Astrocyte of the hippocampus (primary cell): ENCODE data around the gene AUH.
"Not testable (repeated sequence)": the region's sequence is repeated elsewhere in the genome, so short reads cannot be mapped to it uniquely, and the experiment has no call there.

Source experiments
- DNase-seq: peaks from one replicate; pipeline ENCODE4 v3.0.0; 2011; ENCODE audit warnings: low read depth, low spot score

The AUH gene

DNA sequence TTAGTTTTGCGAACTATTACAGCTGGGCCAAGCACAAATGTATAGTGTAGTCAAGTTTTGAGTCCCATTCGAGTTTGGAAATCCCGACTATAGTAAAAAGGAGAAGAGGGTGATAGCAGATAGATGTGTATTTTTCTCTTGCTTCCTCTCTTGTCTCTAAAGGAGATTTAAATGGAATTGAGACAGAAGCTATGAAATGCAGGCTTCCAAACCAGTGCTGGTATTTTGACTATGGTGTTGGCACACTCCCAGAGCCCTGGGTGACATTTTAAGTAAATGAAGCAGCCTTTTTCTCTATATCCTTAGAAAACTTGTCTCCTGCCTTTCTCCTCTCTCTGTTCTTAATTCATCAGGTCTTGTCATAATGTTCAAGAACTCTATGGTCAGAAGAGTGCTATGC is 17.7 kb upstream of the AUH start:
- DNase-seq: peak; percentile 23

DNA sequence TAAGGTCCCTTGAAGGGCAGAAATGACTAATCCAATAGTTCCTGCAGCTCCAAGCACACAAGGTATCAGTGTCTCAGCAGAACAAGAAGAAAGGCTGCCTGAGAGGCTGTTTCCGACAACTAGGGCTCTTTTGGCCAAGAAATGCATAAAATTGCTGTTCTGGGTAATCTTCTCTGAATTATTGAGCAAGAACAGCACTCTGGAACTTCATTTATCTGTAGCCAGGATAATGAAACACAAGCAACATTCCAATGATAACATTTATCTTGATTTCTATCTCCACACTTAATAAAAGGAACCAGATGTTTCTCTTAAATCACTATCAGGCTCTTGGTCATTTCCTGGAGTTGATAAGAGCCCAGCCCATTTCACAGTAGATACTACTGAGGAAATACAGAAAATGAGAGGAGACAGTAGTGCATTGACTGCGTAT is 17.0 kb upstream of the AUH start:
- no peak for DNase-seq

DNA sequence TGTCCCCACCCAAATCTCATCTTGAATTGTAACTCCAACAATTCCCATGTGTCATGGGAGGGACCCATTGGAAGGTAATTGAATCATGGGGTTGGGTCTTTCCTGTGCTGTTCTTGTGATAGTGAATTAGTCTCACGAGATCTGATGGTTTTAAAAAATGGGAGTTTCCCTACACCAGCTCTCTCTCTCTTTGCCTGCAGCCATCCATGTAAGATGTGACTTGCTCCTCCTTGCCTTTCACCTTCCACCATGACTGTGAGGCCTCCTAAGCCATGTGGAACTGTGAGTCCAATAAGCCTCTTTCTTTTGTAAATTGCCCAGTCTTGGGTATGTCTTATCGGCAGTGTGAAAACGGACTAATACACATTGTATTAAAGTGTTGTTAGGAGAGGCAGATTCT is 16.3 kb upstream of the AUH start:
- DNase-seq: not testable (repeated sequence)

DNA sequence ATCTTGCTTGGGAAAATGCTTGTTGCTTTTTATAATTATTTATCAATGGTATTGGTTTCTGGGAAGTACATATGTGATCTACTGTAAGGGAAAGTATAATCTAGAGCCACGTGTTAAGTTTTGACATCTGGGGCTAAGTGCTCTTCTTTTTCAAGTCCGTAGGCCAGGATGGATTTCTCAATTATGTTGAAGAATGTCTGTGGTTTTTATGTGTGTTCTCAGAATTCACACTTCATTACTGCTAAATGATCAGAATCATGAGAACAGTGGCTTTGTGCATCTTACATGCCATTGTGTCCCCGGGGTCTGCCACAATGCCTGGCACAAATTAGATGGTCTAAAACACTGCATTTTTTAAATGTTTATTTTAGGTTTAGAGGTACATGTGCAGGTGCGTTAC is 14.5 kb upstream of the AUH start:
- peak; percentile 24 for DNase-seq

DNA sequence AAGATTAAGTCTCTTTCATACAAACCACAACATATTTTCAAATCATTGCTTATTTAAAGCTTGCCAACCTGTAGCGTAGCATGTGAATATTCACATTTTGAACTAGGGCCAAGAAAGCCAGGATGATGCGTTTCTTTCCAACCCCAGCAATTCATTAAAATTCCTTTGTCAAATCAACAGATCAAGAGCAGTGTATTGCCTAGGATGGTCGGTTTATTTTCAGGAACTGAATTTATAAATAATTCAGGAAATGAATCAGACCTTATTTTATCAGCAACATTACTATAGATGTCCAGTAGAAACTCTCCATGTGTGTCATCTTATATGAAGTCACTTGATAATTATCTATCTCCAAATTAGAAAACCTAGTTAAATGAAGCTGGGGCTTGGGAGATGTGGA is 13.2 kb upstream of the AUH start:
- peak; percentile 72 for DNase-seq

DNA sequence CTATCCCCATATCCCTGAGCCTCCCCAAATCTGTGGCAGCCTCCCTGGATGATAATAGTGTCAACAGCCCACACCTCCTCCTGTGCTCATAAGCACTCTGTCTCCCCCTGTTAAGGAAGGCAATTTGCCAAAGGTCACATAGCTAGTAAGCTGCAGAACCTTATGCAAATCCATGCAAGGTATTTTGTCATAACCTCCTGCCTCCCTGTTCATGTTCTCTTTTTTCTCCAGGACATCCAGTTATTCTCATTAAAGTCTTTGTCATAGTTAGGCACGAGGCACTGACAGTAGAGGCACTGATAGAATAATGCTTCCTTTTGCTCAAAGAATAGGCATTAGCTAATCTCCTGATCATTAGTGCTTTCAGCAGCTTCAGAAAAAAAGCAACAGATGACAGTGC is 10.2 kb upstream of the AUH start:
- DNase-seq: no peak

DNA sequence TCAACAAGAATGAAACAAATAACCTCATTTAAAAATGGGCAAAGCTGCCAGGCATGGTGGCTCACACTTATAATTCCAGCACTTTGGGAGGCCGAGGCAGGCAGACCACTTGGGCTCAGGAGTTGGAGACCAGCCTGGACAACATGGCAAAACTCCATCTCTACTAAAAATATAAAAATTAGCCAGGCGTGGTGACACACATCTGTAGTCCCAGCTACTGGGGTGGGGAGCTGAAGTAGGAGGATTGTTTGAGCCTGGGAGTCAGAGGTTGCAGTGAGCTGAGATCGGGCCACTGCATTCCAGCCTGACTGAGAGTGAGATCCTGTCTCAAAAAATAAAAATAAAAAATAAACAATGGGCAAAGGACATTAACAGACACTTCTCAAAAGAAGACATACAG is 8.3 kb upstream of the AUH start:
- DNase-seq: not testable (repeated sequence)

DNA sequence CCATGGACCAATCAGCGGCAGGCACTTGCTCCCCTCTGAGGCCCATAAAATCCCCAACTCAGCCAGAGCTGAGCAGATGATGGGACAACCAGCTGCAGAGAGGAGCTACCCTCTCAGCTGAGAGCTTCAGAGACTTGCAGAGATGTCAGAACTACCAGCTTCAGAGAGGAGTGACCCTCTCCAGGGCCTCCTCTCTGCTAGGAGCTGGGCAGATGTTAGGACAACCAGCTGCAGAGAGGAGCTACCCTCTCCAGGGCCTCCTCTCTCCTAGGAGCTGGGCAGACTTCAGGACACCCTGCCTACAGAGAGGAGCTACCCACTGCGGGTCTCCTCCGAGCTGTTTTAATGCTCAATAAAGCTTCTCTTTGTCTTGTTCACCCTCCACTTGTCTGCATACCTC is 3.0 kb upstream of the AUH start:
- DNase-seq: no peak

DNA sequence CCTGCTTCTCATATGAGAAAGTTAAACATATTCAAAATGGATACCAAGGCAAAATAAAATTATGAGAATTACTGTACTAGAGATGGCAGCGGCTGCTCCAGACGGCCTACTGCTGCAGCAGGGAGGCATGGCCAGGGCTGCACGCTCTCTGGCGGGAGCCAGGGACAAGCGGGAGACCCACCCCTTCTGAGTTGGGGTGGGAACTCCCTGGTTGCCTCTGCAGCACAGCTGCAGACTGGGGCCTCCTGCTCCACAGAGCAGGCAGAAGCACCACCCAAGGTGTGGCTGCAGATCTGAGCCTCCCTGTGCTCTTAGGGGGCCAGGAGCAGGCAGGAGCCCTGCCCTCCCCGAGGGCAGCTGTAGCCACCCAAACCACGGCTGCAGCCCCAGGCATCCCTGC is 2.3 kb upstream of the AUH start:
- DNase-seq: no peak

DNA sequence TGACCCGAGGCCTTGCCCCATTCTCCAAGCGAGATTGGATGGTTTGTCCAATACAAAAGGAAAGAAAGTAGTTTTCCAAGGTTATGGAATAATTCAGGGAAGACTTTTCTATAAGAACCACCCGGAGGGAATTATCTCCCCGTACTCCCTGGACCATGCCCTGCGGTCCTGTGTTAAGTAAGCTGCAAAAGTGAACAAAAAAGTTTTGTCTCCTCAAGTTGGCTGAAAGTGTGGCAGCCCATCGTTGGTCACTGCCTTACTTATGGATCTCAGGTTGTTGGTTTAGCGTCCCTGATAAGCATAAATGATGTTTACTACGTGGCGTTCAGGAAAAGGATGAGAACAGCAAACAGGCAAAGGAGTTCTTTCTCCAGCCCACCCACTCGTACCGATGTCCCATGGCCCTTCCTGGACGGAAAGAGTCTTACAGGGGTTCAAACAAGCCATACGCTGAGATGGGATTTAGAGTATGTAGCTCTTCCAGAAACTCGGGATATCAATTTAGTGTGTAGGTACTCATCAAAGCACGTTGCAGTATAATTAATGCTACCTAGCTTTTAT is 413 bp upstream of the AUH start:
- no peak for DNase-seq

DNA sequence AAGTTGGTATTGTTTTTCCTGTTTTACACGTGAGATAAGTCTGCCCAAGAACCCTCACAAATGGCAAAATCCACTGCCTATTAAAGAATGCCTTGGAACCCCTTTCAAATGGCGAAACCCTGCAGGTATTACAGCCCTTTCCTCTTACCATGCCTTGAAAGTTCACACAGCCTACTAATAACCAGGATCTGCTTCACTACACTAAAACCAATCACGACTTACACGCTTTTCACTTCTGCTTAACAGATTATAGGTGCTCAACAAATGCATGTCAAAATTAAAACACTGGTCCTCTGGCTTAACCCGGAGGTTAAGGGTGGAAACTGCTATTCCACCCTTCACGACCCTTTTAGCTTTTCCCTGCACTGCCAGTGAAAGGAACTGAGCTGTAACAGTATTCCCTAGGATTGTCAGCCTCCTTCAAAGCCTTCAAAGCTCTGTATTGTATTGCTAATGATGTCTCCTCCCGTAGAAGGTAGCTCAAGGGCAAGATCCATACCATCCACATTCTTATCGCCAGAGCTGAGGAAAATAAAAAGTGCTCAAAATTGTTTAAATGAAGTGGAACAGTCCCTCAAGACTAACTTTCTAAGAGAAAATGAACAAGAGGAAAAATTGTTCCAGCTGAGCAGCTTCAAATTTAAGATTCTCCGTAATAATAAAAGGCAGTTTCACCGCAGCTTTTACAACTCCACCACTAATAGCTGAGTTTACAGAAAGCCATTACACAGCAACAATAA is 997 bp downstream of the AUH start:
- peak; percentile 27 for DNase-seq

DNA sequence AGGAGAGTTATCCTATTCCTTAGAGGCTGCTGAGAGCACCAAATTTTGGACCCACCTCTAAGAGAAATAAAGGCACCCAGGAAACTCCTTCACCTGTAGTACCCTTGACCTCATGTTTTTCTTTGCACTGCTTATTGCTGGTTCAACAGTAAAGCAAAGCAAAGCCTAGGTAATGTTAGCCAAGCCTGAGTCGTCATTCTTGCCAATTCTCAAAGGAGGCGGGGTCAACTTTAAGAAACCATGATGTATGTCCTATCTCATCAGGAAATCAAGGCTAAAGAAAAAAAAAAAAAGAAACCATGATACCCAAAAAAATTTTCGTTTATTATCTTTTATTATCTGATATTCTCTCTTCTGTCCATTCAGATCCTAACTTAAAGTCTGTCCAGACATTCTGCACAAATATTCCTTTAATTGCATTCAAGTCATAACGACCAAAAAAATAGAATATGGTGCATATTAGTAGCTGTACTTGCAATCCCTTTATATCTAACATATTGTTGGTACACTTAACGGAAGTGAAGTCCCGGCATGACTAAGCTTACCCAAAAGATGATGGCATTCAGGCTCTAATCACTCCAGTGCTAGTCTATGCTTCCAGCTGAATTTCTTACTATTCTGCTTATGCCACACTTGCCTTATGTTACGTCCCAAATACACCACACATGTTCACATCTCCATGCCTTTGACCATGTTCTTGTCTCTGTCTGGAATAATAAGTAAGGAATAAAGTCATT is 1.8 kb downstream of the AUH start:
- no peak for DNase-seq

DNA sequence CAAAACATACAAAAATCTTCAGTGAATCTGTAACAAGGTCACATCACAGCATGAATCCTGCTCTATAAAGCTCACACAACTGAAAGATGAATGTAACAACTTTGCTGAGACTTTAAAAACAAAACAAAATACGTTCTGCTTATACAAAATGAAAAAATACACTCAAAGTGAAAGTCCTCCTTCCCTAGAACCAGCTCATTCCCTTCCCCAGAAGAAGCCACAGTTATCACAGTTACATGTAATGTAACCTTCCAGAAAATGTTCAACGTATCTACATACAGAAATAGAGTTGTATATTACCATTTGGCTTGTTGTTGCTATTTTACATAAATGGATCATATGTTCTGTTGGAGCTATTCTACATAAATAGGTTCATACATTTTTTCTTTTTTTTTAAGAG is 2.6 kb downstream of the AUH start:
- no peak for DNase-seq

DNA sequence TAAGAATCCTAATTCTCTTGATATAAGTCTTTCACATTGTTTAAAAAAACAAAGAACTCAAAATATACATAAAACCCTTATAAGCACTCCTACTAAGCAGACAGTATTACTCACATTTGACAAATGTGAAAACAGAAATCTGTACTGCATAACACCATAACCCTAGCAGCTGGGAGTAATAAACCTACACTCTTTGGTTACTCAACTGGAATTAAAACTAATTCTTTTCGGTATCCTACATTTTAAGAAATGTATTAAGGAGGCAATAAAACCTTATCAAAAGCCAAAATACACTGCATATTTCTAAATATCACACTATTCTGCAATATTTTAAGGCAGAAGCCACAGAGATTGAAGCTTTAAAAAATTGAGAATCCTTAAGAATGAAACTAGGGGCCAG is 6.8 kb downstream of the AUH start:
- no peak for DNase-seq

DNA sequence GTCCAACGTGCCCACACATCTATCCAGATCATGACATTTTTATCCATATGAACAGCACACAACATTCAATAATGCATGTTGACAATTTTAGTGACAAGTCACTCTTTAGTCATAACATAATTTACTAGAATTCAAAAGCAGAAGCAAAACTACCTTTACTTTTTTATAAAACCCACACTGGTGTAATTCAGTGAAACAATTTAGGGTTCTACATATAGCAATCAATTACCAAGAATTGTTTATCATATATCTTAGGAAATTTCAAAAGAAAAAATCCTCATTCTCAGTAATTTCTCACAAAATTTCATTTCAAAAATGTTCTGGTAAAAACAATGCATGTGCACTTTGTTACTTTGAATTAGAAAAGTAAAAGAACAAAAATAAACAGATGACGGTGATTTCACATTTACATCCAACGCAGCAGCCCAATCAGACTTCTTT is 12.6 kb downstream of the AUH start:
- no peak for DNase-seq

DNA sequence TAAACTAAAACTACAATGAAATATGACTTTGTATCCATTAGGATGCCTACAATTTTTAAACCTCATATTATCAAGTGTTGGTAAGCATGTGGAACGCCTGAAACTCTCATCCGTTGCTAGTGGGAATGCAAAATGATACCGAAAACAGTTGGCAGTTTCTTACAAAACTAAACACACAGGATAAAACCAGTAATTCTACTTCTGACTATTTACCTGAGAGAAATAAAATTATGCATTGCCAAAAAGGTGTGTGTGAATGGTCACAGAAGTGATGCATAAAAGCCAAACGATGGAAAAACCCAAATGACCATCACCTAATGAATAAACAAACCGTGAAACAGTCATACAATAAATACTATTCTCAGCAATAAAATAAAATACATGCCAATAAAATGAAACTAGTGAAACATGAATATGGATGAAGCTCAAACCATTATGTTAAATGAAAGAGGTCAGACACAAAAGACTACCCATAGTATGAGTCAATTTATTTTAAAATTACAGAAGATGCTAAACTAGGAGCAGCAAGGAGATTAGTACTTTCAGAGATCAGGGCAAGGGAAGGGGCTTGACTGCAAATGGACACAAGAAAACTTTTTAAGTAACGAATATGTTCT is 13.4 kb downstream of the AUH start:
- DNase-seq: no peak

DNA sequence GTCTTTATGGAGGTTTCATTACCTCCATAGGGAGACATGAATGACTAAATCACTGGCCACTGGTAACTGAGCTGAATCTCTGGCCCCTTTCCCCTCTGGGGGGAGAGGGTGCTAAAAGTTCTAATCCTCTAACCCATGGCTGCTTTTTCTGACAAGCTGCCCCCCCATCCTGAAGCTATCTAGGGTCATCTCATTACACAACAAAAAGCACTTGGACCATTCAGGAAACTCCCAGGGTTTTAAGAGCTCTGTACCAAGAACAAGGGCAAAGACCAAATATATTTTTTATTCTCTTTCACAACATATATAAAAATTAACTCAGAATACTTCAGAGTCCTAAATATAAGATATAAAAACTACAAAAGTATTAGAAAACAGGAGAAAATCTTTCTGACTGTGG is 14.3 kb downstream of the AUH start:
- DNase-seq: no peak

DNA sequence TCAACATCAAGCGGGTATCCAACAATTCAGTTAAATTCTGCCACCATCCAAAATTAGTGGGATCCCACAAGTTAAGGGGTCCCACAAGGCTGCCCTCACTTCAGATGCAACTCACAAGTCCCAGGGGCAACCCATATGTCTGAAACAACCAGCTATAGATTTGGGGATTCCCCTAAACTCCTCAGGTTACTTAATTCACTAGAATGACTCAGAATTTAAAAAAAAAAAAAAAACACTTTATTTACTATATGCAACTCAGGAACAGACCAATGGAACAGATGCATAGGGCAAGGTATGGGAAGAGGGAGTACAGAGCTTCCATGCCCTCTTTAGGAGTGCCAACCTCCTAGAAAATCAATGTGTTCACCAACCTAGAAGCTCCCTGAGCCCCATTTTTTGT is 15.1 kb downstream of the AUH start:
- no peak for DNase-seq

DNA sequence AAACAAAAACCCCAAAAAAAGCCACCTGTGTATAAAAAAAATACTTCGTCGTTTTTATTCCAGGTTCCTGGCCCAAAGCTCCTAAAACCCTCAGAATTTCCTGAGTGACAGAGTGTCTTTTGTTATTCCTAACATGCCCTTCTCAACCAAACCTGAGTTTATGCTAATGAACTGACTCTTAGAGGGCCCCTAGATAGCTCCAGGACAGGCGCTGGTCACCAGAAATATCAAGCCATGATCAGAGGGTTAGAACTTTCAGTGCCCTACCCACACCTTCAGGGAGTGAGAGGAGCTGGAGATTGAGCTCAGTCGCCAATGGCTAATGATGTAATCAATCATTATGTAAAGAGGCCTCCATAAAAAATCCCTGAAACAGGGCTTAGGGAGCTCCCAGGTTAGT is 15.7 kb downstream of the AUH start:
- no peak for DNase-seq

DNA sequence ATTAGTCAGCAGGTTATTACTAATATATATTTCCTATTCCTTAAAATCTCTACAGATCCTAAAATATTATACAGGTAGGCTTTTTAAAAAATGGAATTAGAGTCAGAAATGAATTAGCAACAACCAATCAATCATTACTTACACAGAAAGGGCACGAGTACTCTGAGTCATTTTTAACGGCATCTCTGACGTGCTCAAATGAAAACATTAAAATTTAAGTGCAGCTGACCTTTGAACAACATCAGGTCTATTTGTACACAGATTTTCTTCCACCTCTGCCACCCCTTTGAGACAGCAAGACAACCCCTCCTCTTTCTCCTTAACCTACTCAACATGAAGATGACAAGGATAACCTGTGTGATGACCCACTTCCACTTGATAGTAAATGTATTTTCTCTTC is 19.1 kb downstream of the AUH start:
- no peak for DNase-seq

DNA sequence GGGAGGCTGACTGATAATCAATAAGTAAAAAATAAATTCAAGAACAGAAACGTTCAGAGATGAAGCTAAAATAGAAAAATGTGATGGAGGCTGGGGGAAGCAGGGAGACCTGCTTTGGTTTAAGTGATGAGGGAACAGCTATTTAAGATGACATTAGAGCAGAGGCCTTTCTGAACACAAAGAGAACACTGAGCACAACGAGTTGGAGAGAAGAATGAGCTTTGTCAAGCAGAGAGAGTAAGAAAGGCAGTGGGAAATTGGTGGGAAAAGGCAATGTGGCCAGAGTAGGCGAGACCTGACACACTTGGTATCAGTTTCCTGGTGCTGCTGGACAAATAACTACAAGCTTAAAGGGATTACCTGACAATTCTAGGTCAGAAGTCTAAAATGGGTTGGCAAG is 20.0 kb downstream of the AUH start:
- DNase-seq: no peak

DNA sequence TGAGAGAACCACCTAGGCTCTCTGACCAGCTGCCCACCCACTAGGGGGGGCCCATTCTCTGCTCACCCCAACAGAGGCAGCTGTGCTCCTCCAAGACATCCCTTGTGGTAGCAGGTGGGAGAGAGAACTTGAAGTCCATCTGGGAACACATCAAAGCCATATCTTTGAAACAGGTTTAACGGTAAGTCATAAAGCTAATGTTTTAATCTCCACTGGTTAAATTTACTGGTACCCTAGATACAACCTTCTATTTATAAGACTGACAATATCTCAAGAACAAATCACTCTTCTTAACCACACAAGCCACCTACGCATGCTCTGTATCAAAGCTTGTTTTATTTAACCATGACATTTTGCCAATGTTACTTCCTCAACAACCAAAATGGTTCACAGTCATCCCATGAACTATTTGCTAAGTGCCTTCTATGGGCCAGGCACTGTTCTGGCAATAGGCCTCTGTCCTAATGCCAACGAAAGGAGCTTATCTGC is 20.4 kb downstream of the AUH start:
- DNase-seq: no peak
